Measurements from ENCODE around the gene ROBO3. TPM values are rescaled to one million over a fixed set of nuclear protein-coding genes. Genes with fewer than 3 reads are reported as not detected.

ROBO3 gene
- total and polyA plus RNA-seq, 10 donors, result 13.2 to 43.2 (median 25.4) TPM

DNA sequence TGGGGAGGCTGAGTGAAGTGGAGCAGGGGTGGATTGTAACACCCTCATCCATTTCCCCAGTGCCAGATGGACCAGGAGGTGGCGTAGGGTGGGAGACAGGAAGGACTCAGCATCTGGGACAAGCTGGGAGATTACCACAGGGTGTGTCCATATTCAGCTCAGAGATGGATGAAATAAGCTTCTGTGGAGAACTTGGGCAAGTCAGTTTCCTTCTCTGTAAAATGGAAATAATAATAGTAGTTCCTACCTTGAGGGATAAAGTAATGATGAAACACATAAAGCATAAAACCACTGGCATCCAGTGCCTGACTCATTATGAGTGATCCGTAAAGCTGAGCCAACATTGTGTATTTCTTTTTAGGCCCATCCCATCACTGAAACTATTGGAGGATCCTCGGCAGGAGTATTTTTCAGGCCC is 33.0 kb downstream of the ROBO3 start:
- DNase-seq, result no peak
- H3K9me3 ChIP-seq, result no peaks in the 10 kb centered on the region
- peaks cover 0 to 31% (median 0%) of the 10 kb centered on the region in 7 donors for H3K27me3 ChIP-seq (replicated peaks in 1 of 7)
- TF ChIP-seq POLR2AphosphoS5 (IDR thresholded peaks at IDR 0.05) (no peak), POLR2A (IDR thresholded peaks at IDR 0.05) (no peak)
- TF ChIP-seq, protein P1, sequence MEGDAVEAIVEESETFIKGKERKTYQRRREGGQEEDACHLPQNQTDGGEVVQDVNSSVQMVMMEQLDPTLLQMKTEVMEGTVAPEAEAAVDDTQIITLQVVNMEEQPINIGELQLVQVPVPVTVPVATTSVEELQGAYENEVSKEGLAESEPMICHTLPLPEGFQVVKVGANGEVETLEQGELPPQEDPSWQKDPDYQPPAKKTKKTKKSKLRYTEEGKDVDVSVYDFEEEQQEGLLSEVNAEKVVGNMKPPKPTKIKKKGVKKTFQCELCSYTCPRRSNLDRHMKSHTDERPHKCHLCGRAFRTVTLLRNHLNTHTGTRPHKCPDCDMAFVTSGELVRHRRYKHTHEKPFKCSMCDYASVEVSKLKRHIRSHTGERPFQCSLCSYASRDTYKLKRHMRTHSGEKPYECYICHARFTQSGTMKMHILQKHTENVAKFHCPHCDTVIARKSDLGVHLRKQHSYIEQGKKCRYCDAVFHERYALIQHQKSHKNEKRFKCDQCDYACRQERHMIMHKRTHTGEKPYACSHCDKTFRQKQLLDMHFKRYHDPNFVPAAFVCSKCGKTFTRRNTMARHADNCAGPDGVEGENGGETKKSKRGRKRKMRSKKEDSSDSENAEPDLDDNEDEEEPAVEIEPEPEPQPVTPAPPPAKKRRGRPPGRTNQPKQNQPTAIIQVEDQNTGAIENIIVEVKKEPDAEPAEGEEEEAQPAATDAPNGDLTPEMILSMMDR (IDR thresholded peaks at IDR 0.05 in 8 of 11, conservative IDR thresholded peaks at IDR 0.05 in 3 of 11), result no peak
- 39 to 58% (median 48%) methylated on average over 3 of the region's 3 CpGs for WGBS, 5 donors
- peak overlapping the region; percentile 53 to 88 (median 81) for H3K27ac ChIP-seq
- intact Hi-C loops (cut with DNase I; ENCODE audit: low total_unique reads), result no loop called here
- peaks cover 2 to 52% (median 29%) of the 10 kb centered on the region in 6 donors for H3K4me1 ChIP-seq
- peaks cover 0 to 18% (median 0%) of the 10 kb centered on the region in 6 donors for H3K36me3 ChIP-seq
- H3K4me3 ChIP-seq, result peak overlapping the region in 1 of 8 donors; percentile 71

DNA sequence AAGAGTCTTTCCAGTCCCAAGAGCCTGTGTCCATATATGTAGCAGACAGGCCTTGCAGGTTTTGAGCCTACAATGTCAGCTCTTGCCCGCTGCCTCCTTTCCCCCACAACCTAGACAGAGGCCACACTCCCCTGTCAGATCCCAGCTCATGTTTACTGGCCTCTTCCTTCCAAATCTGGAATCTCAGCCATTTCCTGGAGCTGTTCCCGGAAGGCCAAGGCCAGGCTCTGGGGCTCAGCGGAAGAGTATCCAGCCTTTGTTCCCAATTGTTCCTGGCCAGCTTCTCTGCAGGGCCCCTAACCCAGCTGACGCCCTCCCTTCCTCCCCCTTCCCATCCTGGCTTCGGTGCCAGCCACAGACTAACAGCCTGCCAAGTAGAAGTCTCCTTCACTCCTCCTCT is 33.5 kb downstream of the ROBO3 start:
- Histone ChIP-seq H3K27me3 (replicated peaks in 1 of 7) (peaks cover 0 to 30% (median 0%) of the 10 kb centered on the region in 7 donors), H3K27ac (peak overlapping the region; percentile 63 to 88 (median 81)), H3K9me3 (no peaks in the 10 kb centered on the region), H3K4me3 (peak overlapping the region in 1 of 8 donors; percentile 71), H3K36me3 (peaks cover 0 to 14% (median 0%) of the 10 kb centered on the region in 6 donors), H3K4me1 (peaks cover 0 to 48% (median 24%) of the 10 kb centered on the region in 6 donors)
- intact Hi-C loops (cut with DNase I; ENCODE audit: low total_unique reads), result no loop called here
- 43 to 56% (median 55%) methylated on average over 5 of the region's 5 CpGs for WGBS, 5 donors
- peak; percentile 84 for DNase-seq
- TF ChIP-seq POLR2AphosphoS5 (IDR thresholded peaks at IDR 0.05) (peak; percentile 58 to 85 (median 84)), POLR2A (IDR thresholded peaks at IDR 0.05) (no peak)
- TF ChIP-seq, protein P1 (IDR thresholded peaks at IDR 0.05 in 8 of 11, conservative IDR thresholded peaks at IDR 0.05 in 3 of 11), result no peak

DNA sequence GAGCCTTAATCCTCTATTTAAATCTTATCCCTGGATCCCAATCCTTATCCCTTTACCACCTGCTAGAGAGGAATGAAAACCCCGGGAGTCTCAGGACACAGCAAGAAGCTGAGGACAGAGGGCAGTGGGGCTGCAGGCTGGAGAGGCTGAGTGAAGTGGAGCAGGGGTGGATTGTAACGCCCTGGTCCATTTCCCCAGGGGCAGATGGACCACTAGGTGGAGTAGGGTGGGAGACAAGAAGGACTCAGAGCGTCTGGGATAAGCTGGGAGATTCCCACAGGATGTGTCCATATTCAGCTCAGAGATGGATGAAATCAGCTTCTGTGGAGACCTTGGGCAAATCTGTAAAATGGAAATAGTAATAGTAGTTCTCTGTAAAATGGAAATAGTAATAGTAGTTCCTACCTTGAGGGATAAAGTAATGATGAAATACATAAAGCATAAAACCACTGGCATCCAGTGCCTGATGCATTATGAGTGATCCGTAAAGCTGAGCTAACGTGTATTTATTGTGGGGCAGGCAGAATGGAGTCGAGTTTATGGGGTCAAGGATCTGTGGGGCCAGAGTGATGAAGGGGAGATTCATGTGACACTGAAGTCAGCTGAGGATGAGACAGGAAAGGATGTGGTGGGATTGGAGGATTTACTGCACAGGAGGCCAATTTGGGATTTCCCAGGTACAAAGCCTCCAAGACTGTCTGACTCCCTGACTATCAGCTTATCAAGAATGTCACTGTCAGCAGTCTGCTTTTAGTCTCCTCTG is 34.3 kb downstream of the ROBO3 start:
- H3K4me1 ChIP-seq, result peaks cover 0 to 39% (median 20%) of the 10 kb centered on the region in 6 donors
- intact Hi-C loops (cut with DNase I; ENCODE audit: low total_unique reads), result no loop called here
- H3K27ac ChIP-seq, result peak overlapping the region; percentile 63 to 88 (median 81)
- no peak overlapping the region for H3K4me3 ChIP-seq
- WGBS, 5 donors, result 53 to 74% (median 63%) methylated on average over 6 of the region's 6 CpGs
- peaks cover 0 to 6% (median 0%) of the 10 kb centered on the region in 6 donors for H3K36me3 ChIP-seq
- H3K27me3 ChIP-seq (replicated peaks in 1 of 7), result peaks cover 0 to 27% (median 0%) of the 10 kb centered on the region in 7 donors
- DNase-seq, result no peak
- H3K9me3 ChIP-seq, result no peaks in the 10 kb centered on the region
- TF ChIP-seq, protein P1 (IDR thresholded peaks at IDR 0.05 in 8 of 11, conservative IDR thresholded peaks at IDR 0.05 in 3 of 11), result no peak
- TF ChIP-seq POLR2A (IDR thresholded peaks at IDR 0.05), result no peak
- no peak for TF ChIP-seq POLR2AphosphoS5 (IDR thresholded peaks at IDR 0.05)

DNA sequence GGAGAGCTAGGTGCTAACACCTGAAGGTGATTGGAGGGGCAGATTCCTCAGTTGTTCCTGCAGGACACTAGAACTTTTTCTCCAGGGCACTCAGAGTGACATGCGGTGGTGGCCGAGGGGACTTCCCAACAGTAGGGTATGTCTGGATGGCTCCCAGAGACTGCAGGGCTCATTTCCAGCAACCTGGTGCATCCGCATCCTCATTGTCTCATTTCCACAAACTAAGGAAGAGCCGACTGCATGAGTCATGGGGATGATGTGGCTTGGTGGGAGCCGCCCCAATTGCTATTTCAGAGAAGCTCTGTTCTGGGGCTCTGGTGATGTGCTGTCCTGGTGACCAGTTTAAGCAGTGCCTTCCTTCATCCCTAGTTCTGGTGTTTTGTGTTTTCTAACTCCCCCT is 35.2 kb downstream of the ROBO3 start:
- peaks cover 0 to 31% (median 18%) of the 10 kb centered on the region in 6 donors for H3K4me1 ChIP-seq
- no peak for TF ChIP-seq POLR2A (IDR thresholded peaks at IDR 0.05)
- TF ChIP-seq POLR2AphosphoS5 (IDR thresholded peaks at IDR 0.05), result peak in 1 of 3 donors; percentile 77
- no peaks in the 10 kb centered on the region for H3K9me3 ChIP-seq
- H3K36me3 ChIP-seq, result no peaks in the 10 kb centered on the region
- DNase-seq, result no peak
- WGBS, 5 donors, result 46 to 72% (median 71%) methylated on average over 5 of the region's 5 CpGs
- no peak overlapping the region for H3K4me3 ChIP-seq
- H3K27me3 ChIP-seq (replicated peaks in 1 of 7), result peaks cover 0 to 27% (median 0%) of the 10 kb centered on the region in 7 donors
- peak overlapping the region in 7 of 8 donors; percentile 63 to 88 (median 83) for H3K27ac ChIP-seq
- intact Hi-C loops (cut with DNase I; ENCODE audit: low total_unique reads), result no loop called here

Data from spleen (tissue), 11 donors.